Mucosa of descending colon (tissue), 3 donors: ENCODE results near the gene GIGYF2. TPM values are rescaled to one million over a fixed set of nuclear protein-coding genes. Genes with fewer than 3 reads are reported as not detected.

Source experiments
- ATAC-seq: fragments of 200-7000 bp; cut with Tn5 transposase; one replicate; pipeline ENCODE4 v1.9.1; 2020; ENCODE audit warnings: mild to moderate bottlenecking, moderate library complexity
- DNase-seq, 3 donors: peaks; one replicate each; pipeline ENCODE4 v3.0.0-alpha.2; 2020
- H3K36me3 ChIP-seq: fragments of 200-600 bp; one replicate; pipeline ENCODE4 v1.8.0; 2021; ENCODE audit warnings: low read depth, mild to moderate bottlenecking
- H3K4me1 ChIP-seq: fragments of 200-600 bp; one replicate; pipeline ENCODE4 v1.8.0; 2021; ENCODE audit warnings: low read depth, mild to moderate bottlenecking
- H3K4me3 ChIP-seq: fragments of 200-600 bp; one replicate; pipeline ENCODE4 v1.8.0; 2021; ENCODE audit warnings: mild to moderate bottlenecking
- H3K9me3 ChIP-seq: fragments of 200-600 bp; one replicate; pipeline ENCODE4 v1.8.0; 2021; ENCODE audit warnings: mild to moderate bottlenecking
- intact Hi-C, 2 donors: fragments of 100-400 bp; cut with DNase I in 1 of 2; cut with micrococcal nuclease in 1 of 2; formaldehyde crosslinking; loops; one replicate each; pipeline versions ENCODE4 v1.11.0 to v1.11.1; 2022; cut with DNase I, micrococcal nuclease
- total RNA-seq, 3 donors: library from RNA; stranded (reverse); fragmentation: NEBNext Ultra II Directional in 2 of 3; extraction: Animal tissue kit (Norgen Biotek cat#: 25700) in 2 of 3; gene quantifications; one replicate each; pipeline versions ENCODE4 v1.2.1 to v1.2.4, GENCODE V29; 2021 to 2023
- TF ChIP-seq, protein P1 (sequence below): fragments of 200-600 bp; IDR thresholded peaks from one replicate; pipeline ENCODE4 v1.8.0; 2022; ENCODE audit warnings: antibody characterized with exemption, mild to moderate bottlenecking
- donor health status: DM: no; HTN: no; CAD: no; lungs with moderate emphysema.
- donor health status: DM: no; HTN: no; CAD: no.
- donor health status: DM: no; HTN: yes; CAD: no.

GIGYF2 gene
- total RNA-seq, 3 donors from 2014 or later: 57.8 to 82.1 (median 74.8) TPM

DNA sequence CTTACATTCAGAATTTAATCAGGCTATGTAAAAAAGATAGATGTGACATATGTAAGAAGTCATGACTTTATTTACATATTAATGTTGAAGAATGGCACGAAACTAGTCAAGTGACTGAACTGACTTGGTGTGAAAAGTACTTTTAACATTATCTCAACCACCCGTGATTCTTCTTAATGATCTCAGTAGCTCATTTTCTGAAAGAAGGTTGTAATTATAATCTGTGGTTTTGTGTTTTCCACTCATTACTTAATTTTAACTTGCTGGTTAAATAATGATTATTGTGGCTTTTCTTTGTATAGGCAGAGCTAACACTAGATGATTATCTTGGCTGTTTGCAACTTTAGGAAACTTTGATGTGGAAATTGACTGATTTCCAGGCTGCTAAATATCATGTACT, 60.8 kb downstream of the GIGYF2 start:
- intact Hi-C loops: no loop called here
- TF ChIP-seq, protein P1, sequence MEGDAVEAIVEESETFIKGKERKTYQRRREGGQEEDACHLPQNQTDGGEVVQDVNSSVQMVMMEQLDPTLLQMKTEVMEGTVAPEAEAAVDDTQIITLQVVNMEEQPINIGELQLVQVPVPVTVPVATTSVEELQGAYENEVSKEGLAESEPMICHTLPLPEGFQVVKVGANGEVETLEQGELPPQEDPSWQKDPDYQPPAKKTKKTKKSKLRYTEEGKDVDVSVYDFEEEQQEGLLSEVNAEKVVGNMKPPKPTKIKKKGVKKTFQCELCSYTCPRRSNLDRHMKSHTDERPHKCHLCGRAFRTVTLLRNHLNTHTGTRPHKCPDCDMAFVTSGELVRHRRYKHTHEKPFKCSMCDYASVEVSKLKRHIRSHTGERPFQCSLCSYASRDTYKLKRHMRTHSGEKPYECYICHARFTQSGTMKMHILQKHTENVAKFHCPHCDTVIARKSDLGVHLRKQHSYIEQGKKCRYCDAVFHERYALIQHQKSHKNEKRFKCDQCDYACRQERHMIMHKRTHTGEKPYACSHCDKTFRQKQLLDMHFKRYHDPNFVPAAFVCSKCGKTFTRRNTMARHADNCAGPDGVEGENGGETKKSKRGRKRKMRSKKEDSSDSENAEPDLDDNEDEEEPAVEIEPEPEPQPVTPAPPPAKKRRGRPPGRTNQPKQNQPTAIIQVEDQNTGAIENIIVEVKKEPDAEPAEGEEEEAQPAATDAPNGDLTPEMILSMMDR: no peak
- no peaks in the 10 kb centered on the region for H3K4me1 ChIP-seq
- no peaks in the 10 kb centered on the region for H3K9me3 ChIP-seq
- DNase-seq: no peak
- ATAC-seq: no peak
- no peaks in the 10 kb centered on the region for H3K36me3 ChIP-seq
- no peak overlapping the region for H3K4me3 ChIP-seq

DNA sequence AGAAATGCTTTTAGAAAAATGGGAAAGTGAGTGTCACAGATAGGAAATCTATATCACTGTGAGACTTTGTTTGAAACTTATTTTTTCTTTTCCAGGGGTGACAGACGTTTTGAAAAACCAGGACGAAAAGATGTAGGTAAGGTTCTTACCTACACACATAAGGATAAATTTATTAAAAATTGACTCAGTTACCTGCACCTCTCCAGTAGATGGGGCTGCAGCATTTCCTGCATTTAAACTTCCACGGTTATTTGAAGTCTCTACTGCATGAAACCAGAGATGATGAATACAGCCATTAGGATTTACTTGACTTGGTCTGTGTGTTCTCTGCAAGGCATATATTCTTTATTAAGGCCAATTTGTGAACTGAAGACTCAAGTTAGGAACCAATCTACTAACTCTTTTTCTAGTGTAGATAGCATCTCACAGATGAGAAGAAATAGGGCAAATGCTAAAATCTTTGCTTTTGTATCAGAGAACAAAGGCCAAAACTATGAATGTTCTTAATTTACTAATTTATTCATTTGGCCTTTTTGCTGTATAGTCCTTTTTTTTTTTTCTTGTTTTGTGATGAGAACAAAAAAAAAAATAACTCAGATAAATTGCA, 64.3 kb downstream of the GIGYF2 start:
- Histone ChIP-seq H3K36me3 (no peaks in the 10 kb centered on the region), H3K4me3 (no peak overlapping the region), H3K9me3 (no peaks in the 10 kb centered on the region), H3K4me1 (no peaks in the 10 kb centered on the region)
- intact Hi-C loops: no loop called here
- DNase-seq (peak in 1 of 3 donors; percentile 42), ATAC-seq (peak; percentile 66)
- TF ChIP-seq, protein P1: no peak

- Histone ChIP-seq H3K4me1 (no peaks in the 10 kb centered on the region), H3K9me3 (no peaks in the 10 kb centered on the region), H3K4me3 (no peak overlapping the region), H3K36me3 (peaks cover 3% of the 10 kb centered on the region)
- TF ChIP-seq, protein P1: no peak
- intact Hi-C loops: no loop called here
- DNase-seq: no peak
- ATAC-seq: no peak
Measured at GRCh38 chr2:232767866-232768265, 70.7 kb downstream of the GIGYF2 start.

GRCh38 chr2:232770207-232770606, 73.1 kb downstream of the GIGYF2 start:
- Histone ChIP-seq H3K4me1 (no peaks in the 10 kb centered on the region), H3K36me3 (peaks cover 3% of the 10 kb centered on the region), H3K4me3 (no peak overlapping the region), H3K9me3 (no peaks in the 10 kb centered on the region)
- no peak for ATAC-seq
- DNase-seq: no peak
- intact Hi-C loops: no loop called here
- TF ChIP-seq, protein P1: no peak

GRCh38 chr2:232771870-232772269, 74.7 kb downstream of the GIGYF2 start:
- H3K9me3 ChIP-seq: no peaks in the 10 kb centered on the region
- no peak overlapping the region for H3K4me3 ChIP-seq
- TF ChIP-seq, protein P1: no peak
- peaks cover 3% of the 10 kb centered on the region for H3K36me3 ChIP-seq
- H3K4me1 ChIP-seq: no peaks in the 10 kb centered on the region
- intact Hi-C loops: no loop called here
- ATAC-seq (no peak), DNase-seq (no peak)

DNA sequence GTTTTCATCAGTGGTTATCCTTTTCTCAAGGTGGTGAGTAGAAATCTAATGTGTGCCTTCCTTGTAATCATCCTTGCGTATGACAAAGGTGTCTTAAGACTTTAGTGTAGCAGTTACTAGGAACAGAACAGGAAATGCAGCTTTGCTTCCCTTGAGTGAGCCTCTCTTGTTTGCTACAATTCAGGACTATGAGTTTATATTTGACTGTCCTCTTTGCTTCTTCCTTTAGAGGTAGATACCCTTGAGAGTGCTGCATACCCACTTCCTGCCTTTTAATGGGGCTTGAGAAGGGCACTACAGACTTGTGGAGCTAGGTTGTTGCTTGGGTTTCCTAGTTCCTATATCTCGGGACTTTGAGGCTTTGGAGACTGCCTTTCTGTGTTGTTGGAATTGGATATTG, 75.4 kb downstream of the GIGYF2 start:
- intact Hi-C loops: no loop called here
- H3K4me3 ChIP-seq: no peak overlapping the region
- no peak for DNase-seq
- no peaks in the 10 kb centered on the region for H3K9me3 ChIP-seq
- H3K36me3 ChIP-seq: peaks cover 3% of the 10 kb centered on the region
- TF ChIP-seq, protein P1: no peak
- ATAC-seq: peak; percentile 32
- no peaks in the 10 kb centered on the region for H3K4me1 ChIP-seq
